Fibroblast of pulmonary artery (primary cell): ENCODE results near the gene DCBLD1.
"Not testable (repeated sequence)": the region's sequence is repeated elsewhere in the genome, so short reads cannot be mapped to it uniquely, and the experiment has no call there.

Source experiments
- DNase-seq: peaks from one replicate; pipeline ENCODE4 v3.0.0-alpha.2; 2010; ENCODE audit warnings: low read depth
- H3K4me3 ChIP-seq: replicated peaks from 2 replicates; pipeline ENCODE4 v1.5.1; 2011; ENCODE audit warnings: low read depth, mild to moderate bottlenecking, control low read depth, low read length, moderate library complexity
- CTCF ChIP-seq: IDR thresholded peaks from 2 replicates; pipeline ENCODE4 v1.5.1; 2011; ENCODE audit warnings: mild to moderate bottlenecking, control low read depth, low read length, inconsistent platforms; ENCODE audit errors: missing control alignments

Gene DCBLD1

GRCh38 chr6:117463762-117464665 lies 18.5 kb upstream of the DCBLD1 start:
- TF ChIP-seq CTCF: no peak
- no peak overlapping the region for H3K4me3 ChIP-seq
- peak; percentile 68 for DNase-seq

- DNase-seq: no peak
- no peak for TF ChIP-seq CTCF
- no peak overlapping the region for H3K4me3 ChIP-seq
These were observed 17.8 kb upstream of the DCBLD1 start for GRCh38 chr6:117464700-117465099.

- no peak for DNase-seq
- no peak overlapping the region for H3K4me3 ChIP-seq
- TF ChIP-seq CTCF: no peak
These were observed 16.8 kb upstream of the DCBLD1 start for GRCh38 chr6:117465691-117466090.

- DNase-seq: no peak
- H3K4me3 ChIP-seq: no peak overlapping the region
- no peak for TF ChIP-seq CTCF
These were observed 14.6 kb upstream of the DCBLD1 start for GRCh38 chr6:117467876-117468275.

- DNase-seq, H3K4me3 ChIP-seq: not testable (repeated sequence)
These were observed 13.9 kb upstream of the DCBLD1 start for GRCh38 chr6:117468527-117468926.

GRCh38 chr6:117469356-117469755 lies 13.1 kb upstream of the DCBLD1 start:
- no peak for DNase-seq
- no peak overlapping the region for H3K4me3 ChIP-seq
- TF ChIP-seq CTCF: no peak

- no peak overlapping the region for H3K4me3 ChIP-seq
- DNase-seq: no peak
- TF ChIP-seq CTCF: no peak
These were observed 12.7 kb upstream of the DCBLD1 start for GRCh38 chr6:117469791-117470190.
